HFF-Myc (cell line): Measurements from ENCODE around the gene PTPN9.
"Not testable (repeated sequence)": the region's sequence is repeated elsewhere in the genome, so short reads cannot be mapped to it uniquely, and the experiment has no call there.

Experiments
- DNase-seq: peaks from one replicate; pipeline ENCODE4 v3.0.0-alpha.2; 2011; ENCODE audit warnings: low read depth; ENCODE audit errors: extremely low read depth
- H3K4me3 ChIP-seq: replicated peaks from 2 replicates; pipeline ENCODE4 v1.5.1; 2011; ENCODE audit warnings: low read depth, mild to moderate bottlenecking, control low read depth, low read length
- CTCF ChIP-seq: IDR thresholded peaks from 2 replicates; pipeline ENCODE4 v1.5.1; 2012; ENCODE audit warnings: mild to moderate bottlenecking, low read depth, low read length, control low read depth; ENCODE audit errors: missing control alignments

PTPN9 gene

DNA sequence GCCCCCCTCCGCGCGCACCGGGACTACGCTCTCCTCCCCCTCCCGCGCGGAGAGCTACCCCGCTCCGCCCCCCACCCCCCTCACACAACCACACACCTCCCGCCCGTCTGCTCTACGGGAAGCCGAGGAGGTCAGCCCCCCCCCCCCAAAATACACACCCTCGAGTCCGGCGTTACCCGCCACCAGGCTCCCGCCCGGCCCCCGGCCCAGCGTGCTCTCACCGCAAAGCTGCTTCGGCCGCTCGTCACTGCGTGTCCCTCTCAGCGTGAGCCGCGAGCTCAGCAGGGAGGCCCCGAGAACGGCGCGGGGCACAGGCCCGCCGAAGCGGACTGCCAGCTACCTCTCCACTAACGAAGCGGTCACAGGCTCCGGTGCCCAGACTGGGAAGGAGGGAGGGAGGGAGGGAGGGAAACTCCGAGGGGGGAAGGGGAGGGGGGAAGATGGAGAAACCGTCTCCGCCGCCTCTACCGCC lies 127.9 kb downstream of the PTPN9 start:
- peak overlapping the region; percentile 81 for H3K4me3 ChIP-seq
- TF ChIP-seq CTCF: no peak
- no peak for DNase-seq

GRCh38 chr15:75450307-75451201 lies 128.6 kb downstream of the PTPN9 start:
- H3K4me3 ChIP-seq: peak overlapping the region; percentile 81
- TF ChIP-seq CTCF: no peak
- DNase-seq: peak; percentile 87

DNA sequence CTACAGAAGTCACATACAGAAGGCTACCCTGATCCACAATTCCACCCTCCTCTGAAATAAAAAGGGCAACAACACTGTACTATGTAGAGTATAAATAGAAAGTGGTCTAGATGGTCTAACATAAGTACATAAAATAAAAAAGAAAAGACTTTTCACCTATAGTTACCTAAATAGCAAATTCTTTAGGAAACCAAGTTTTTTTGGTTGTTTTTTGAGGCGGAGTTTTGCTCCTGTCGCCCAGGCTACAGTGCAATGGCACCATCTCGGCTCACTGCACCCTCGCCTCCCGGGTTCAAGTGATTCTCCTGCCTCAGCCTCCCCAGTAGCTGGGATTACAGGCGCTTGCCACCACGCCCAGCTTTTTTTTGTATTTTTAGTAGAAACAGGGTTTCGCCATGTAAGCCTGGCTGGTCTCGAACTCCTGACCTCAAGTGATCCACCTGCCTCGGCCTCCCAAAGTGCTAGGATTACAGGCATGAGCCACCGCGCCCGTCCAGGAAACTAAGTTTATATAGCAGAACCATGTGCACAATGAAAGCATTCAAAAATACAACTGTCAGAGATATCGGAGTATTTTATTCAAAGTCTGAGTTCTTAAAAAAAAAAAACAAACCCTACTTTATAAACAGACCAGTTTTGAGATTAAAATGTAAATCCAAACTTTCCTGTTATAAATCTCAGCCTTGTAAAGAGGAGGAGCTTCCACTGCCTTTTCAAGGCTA lies 129.4 kb downstream of the PTPN9 start:
- DNase-seq: no peak
- H3K4me3 ChIP-seq: peak overlapping the region; percentile 81
- TF ChIP-seq CTCF: no peak

DNA sequence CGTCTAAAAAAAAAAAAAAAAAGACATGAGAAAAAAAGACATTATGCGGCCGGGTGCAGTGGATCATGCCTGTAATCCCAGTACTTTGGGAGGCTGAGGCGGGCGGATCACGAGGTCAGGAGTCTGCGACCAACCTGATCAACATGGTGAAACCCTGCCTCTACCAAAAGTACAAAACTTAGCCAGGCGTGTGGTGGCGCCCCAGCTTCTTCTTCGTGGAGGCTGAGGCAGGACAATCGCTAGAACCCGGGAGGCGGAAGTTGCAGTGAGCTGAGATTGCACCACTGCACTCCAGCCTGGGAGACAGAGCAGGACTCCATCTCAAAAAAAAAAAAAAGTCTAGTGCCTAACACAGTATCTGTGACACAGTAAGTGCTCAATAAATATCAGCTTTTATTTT lies 130.9 kb downstream of the PTPN9 start:
- H3K4me3 ChIP-seq, DNase-seq: not testable (repeated sequence)

DNA sequence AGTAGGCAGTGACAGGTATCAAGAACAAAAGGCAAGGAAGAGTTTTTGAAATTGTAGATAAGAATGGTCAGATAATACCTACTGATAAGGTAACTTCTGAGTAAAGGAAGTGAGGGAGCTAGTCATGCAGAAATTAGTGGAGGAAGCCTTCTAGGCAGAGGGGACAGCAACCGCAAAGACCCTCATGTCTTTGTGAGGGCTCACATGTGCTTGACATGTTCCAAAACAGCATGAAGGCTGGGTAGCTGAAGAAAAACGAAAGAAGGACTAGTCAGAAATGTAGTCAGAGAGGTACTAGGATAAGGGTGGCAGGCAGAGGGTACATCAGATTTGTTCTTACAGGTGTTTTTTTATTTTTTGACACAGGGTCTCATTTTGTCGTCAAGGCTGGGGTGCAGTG lies 133.0 kb downstream of the PTPN9 start:
- no peak overlapping the region for H3K4me3 ChIP-seq
- no peak for TF ChIP-seq CTCF
- no peak for DNase-seq

GRCh38 chr15:75445324-75445723 lies 133.8 kb downstream of the PTPN9 start:
- H3K4me3 ChIP-seq, DNase-seq: not testable (repeated sequence)

- DNase-seq, H3K4me3 ChIP-seq: not testable (repeated sequence)
Measured at GRCh38 chr15:75443972-75444453, 135.1 kb downstream of the PTPN9 start.

DNA sequence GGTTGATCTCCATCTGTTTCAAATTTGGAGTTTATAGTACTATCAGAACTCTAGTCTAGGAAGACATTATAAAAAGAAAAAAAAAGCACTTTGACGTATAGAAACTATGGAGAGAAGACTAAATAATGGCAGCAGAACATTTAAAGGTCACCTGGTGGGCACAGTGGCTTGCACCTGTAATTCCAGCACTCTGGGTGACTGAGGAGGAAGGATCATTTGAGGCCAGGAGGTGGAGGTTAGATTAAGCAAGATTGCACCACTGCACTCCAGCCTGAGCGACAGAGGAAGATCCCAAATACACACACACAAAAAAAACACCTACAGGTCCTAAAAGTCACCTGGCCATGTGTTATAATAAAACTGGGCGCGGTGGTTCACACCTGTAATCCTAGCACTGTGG lies 141.4 kb downstream of the PTPN9 start:
- H3K4me3 ChIP-seq: no peak overlapping the region
- no peak for TF ChIP-seq CTCF
- DNase-seq: no peak
